Ishikawa (cell line): Measurements from ENCODE around the gene UNC5C.

ENCODE experiments used
- CEBPB ChIP-seq: IDR thresholded peaks from 2 replicates; pipeline ENCODE4 v1.6.1; 2012
- CREB1 ChIP-seq: IDR thresholded peaks from 2 replicates; pipeline ENCODE4 v1.6.1; 2012; ENCODE audit warnings: low read depth
- EGR1 ChIP-seq: IDR thresholded peaks from 2 replicates; pipeline ENCODE4 v1.6.1; 2012
- EP300 ChIP-seq: IDR thresholded peaks from 2 replicates; pipeline ENCODE4 v1.6.1; 2012; ENCODE audit warnings: borderline replicate concordance
- FOXM1 ChIP-seq: IDR thresholded peaks from 2 replicates; pipeline ENCODE4 v1.6.1; 2012; ENCODE audit warnings: low read depth, borderline replicate concordance
- NFIC ChIP-seq: IDR thresholded peaks from 2 replicates; pipeline ENCODE4 v1.6.1; 2012
- RAD21 ChIP-seq: IDR thresholded peaks from 2 replicates; pipeline ENCODE4 v1.6.1; 2012; ENCODE audit warnings: low read depth
- TAF1 ChIP-seq: IDR thresholded peaks from 2 replicates; pipeline ENCODE4 v1.6.1; 2012; ENCODE audit warnings: low read depth, mild to moderate bottlenecking
- TCF12 ChIP-seq: IDR thresholded peaks from 2 replicates; pipeline ENCODE4 v1.6.1; 2012; ENCODE audit warnings: low read depth
- TEAD4 ChIP-seq: IDR thresholded peaks from 2 replicates; pipeline ENCODE4 v1.6.1; 2012
- YY1 ChIP-seq: IDR thresholded peaks from 2 replicates; pipeline ENCODE4 v1.6.1; 2012; ENCODE audit warnings: low read depth
- ZBTB7A ChIP-seq: IDR thresholded peaks from 2 replicates; pipeline ENCODE4 v1.6.1; 2012; ENCODE audit warnings: low read depth
- TF ChIP-seq, protein P1 (sequence below): IDR thresholded peaks from 2 replicates; pipeline ENCODE4 v1.6.1; 2012
- TF ChIP-seq, protein P2 (sequence below): IDR thresholded peaks from 2 replicates; pipeline ENCODE4 v1.6.1; 2012; ENCODE audit warnings: low read depth, mild to moderate bottlenecking
- TF ChIP-seq, protein P3 (sequence below): IDR thresholded peaks from 2 replicates; pipeline ENCODE4 v1.6.1; 2012

Gene UNC5C

DNA sequence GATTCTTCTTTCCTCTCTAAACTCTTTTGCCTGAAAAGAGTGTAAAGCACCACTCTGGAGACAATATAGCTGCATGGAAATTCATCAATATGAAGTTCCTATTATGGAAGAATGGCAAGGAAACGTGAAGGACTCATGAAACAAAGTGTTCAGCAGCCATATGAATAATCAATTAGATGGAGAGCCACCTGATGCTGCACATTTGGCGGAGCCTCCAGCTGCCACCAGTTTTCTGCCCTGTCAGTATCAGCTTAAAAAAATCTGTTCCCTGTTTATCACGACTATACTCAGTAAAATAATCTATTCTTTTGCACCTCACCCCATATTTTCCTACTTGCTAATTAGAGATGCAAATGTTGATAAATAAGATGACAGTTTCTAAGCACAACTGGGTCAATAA is 276.0 kb downstream of the UNC5C start:
- no peak for TF ChIP-seq RAD21
- TF ChIP-seq, protein P1, sequence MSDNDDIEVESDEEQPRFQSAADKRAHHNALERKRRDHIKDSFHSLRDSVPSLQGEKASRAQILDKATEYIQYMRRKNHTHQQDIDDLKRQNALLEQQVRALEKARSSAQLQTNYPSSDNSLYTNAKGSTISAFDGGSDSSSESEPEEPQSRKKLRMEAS, result no peak
- TF ChIP-seq ZBTB7A, result no peak
- TF ChIP-seq CREB1, result no peak
- TF ChIP-seq, protein P2, sequence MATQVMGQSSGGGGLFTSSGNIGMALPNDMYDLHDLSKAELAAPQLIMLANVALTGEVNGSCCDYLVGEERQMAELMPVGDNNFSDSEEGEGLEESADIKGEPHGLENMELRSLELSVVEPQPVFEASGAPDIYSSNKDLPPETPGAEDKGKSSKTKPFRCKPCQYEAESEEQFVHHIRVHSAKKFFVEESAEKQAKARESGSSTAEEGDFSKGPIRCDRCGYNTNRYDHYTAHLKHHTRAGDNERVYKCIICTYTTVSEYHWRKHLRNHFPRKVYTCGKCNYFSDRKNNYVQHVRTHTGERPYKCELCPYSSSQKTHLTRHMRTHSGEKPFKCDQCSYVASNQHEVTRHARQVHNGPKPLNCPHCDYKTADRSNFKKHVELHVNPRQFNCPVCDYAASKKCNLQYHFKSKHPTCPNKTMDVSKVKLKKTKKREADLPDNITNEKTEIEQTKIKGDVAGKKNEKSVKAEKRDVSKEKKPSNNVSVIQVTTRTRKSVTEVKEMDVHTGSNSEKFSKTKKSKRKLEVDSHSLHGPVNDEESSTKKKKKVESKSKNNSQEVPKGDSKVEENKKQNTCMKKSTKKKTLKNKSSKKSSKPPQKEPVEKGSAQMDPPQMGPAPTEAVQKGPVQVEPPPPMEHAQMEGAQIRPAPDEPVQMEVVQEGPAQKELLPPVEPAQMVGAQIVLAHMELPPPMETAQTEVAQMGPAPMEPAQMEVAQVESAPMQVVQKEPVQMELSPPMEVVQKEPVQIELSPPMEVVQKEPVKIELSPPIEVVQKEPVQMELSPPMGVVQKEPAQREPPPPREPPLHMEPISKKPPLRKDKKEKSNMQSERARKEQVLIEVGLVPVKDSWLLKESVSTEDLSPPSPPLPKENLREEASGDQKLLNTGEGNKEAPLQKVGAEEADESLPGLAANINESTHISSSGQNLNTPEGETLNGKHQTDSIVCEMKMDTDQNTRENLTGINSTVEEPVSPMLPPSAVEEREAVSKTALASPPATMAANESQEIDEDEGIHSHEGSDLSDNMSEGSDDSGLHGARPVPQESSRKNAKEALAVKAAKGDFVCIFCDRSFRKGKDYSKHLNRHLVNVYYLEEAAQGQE, result no peak
- no peak for TF ChIP-seq YY1
- no peak for TF ChIP-seq EGR1

DNA sequence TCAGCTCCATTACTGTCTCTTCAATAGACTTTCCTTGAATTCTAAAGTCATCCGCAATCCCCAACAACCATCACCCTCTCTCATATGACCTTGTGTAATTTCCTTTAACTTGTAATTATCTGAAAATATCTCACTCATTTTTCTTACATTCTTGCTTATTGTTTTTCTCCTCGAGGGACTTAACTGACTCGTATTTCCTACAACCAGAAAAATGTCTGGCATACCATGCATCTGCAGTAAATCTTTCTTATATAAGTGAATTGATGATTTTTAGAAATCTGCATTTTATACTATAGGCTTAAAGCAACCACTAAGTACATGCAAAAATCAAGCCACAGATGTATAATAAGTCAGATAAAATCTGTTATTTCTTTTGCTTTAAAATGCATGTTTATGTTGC is 276.7 kb downstream of the UNC5C start:
- TF ChIP-seq TCF12, result no peak
- no peak for TF ChIP-seq TEAD4
- TF ChIP-seq, protein P2, result no peak
- TF ChIP-seq, protein P1, result no peak
- TF ChIP-seq EP300, result no peak
- no peak for TF ChIP-seq YY1
- TF ChIP-seq, protein P3, sequence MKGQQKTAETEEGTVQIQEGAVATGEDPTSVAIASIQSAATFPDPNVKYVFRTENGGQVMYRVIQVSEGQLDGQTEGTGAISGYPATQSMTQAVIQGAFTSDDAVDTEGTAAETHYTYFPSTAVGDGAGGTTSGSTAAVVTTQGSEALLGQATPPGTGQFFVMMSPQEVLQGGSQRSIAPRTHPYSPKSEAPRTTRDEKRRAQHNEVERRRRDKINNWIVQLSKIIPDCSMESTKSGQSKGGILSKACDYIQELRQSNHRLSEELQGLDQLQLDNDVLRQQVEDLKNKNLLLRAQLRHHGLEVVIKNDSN, result no peak
- TF ChIP-seq TAF1, result no peak
- TF ChIP-seq NFIC, result no peak
- TF ChIP-seq CREB1, result no peak
- no peak for TF ChIP-seq FOXM1
- TF ChIP-seq EGR1, result no peak
- no peak for TF ChIP-seq CEBPB
- no peak for TF ChIP-seq RAD21

DNA sequence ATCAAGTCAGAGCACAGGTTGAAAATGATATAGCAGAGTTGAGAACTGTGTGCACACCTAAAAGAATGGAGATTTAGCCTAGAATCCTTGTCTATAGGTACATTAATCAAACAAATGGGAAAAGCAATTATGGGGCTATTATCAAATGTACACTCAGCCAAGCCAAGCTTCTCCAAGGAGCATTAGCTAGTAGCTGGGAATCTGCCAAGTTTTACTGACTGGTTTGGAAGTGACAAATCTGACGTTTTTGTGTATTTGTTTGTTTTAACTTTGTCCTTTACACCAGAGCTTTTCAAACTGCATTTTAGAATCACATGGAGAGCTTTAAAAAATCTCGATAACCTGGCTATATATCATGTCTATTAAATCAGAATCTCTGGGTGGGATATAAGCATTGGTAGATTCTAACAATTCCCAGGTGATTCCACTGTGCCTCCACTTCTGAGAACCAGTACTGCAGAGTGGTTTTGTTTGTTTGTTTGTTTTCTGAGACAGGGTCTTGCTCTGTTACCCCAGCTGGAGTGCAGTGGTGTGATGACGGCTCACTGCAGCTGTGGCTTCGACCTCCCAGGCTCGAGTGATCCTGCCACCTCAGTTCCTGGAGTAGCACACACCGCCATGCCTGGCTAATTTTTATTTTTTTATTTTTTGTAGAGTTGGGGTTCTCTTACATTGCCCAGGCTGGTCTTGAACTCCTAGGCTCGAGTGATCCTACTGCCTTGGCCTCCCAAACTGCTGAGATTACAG is 279.8 kb downstream of the UNC5C start:
- no peak for TF ChIP-seq CEBPB
- TF ChIP-seq EP300, result no peak
- TF ChIP-seq EGR1, result no peak
- TF ChIP-seq, protein P2, result no peak
- TF ChIP-seq CREB1, result no peak
- TF ChIP-seq, protein P1, result no peak
- TF ChIP-seq TEAD4, result no peak
- no peak for TF ChIP-seq ZBTB7A
- TF ChIP-seq YY1, result no peak
- TF ChIP-seq TCF12, result no peak

DNA sequence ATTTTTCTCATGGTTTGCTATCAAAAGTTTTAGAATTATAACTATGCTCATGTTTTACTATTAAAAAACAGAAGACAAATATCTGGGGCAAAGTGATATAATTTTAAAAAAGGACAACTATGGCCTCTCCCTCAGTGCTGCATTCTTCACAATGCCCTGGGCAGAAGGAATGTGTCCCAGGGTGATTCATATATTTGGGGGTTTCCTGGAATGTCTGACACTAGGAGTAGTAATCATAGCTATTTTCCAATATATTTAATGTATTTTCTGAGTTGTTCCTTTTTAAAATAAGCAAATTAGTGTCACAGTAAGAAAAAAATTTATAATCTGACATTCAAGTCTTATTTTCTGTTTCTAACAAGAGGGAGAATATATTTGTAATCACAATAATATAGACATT is 281.7 kb downstream of the UNC5C start:
- TF ChIP-seq TEAD4, result peak; percentile 65
- no peak for TF ChIP-seq CREB1
